HCT116 (cell line): ENCODE measurements around the gene PLEKHO1. TPM values are rescaled to one million over a fixed set of nuclear protein-coding genes. Genes with fewer than 3 reads are reported as not detected.

Source experiments
- ATAC-seq: fragments of 200-7000 bp; cut with Tn5 transposase; 2 replicates; pipeline ENCODE4 v1.9.1; 2020; ENCODE audit warnings: mild to moderate bottlenecking, moderate library complexity
- BruUV-seq: library from RNA; stranded (reverse); fragments of 400-500 nt; replicated peaks from 2 replicates; lab custom pipeline; 2021; lab: Mats Ljungman, UMichigan
- CTCF ChIA-PET: fragments of 300-600 bp; sonication (Branson Sonifier 250); formaldehyde crosslinking; loops from one replicate; lab custom pipeline; 2021; ENCODE audit warnings: antibody characterized with exemption; lab: Charles Lee
- POLR2A ChIA-PET: fragments of 300-600, 350-600 bp; sonication (Branson Sonifier 250); formaldehyde crosslinking; loops from one replicate; lab custom pipeline; 2021; ENCODE audit warnings: antibody characterized with exemption; lab: Charles Lee
- RAD21 ChIA-PET, 2 experiments: fragments of 300-600 bp; sonication (Branson Sonifier 250); formaldehyde crosslinking; loops; one replicate each; lab custom pipeline; 2023; ENCODE audit warnings: low total read pairs in 2 of 2; ENCODE audit not compliant: uncharacterized antibody in 2 of 2, unreplicated experiment in 2 of 2, low non-redundant PET in 1 of 2; lab: Charles Lee
- DNase-seq: peaks from one replicate; pipeline ENCODE4 v3.0.0-alpha.2; 2010; ENCODE audit warnings: low read depth, low spot score
- H2AFZ ChIP-seq: fragments of 200-600 bp; shearing (Covaris generic), sonication (generic); 2 replicates; pipeline ENCODE4 v1.6.1; 2017; ENCODE audit warnings: low read depth, mixed run types, mixed read lengths, antibody characterized with exemption, low read length; ENCODE audit not compliant: poor library complexity, severe bottlenecking
- H3K27ac ChIP-seq: 2 replicates; pipeline ENCODE4 v1.5.1; 2012; ENCODE audit warnings: low read depth, low read length
- H3K27me3 ChIP-seq: fragments of 200-600 bp; sonication (generic); 2 replicates; pipeline ENCODE4 v1.6.1; 2016; ENCODE audit warnings: mixed run types, low read length, mixed read lengths; ENCODE audit not compliant: insufficient read depth
- H3K36me3 ChIP-seq, 2 experiments: fragments of 200-500 bp in 1 of 2; fragments of 200-600 bp in 1 of 2; sonication (Bioruptor generic) in 1 of 2; sonication (generic) in 1 of 2; 2 replicates each; pipeline versions ENCODE4 v1.5.1 to v1.6.1; 2014 to 2016; ENCODE audit warnings: low read length in 2 of 2, inconsistent platforms in 1 of 2, mixed read lengths in 1 of 2, mixed run types in 1 of 2; ENCODE audit not compliant: insufficient read depth in 2 of 2, control insufficient read depth in 1 of 2
- H3K4me1 ChIP-seq, 2 experiments: fragments of 200-600 bp in 1 of 2; sonication (generic) in 1 of 2; 2 replicates each; pipeline versions ENCODE4 v1.5.1 to v1.6.1; 2012 to 2017; ENCODE audit warnings: low read length in 2 of 2, inconsistent platforms in 1 of 2, mild to moderate bottlenecking in 1 of 2, mixed read lengths in 1 of 2, mixed run types in 1 of 2, moderate library complexity in 1 of 2; ENCODE audit not compliant: insufficient read depth in 2 of 2, control insufficient read depth in 1 of 2
- H3K4me2 ChIP-seq: fragments of 200-600 bp; sonication (generic); 2 replicates; pipeline ENCODE4 v1.6.1; 2017; ENCODE audit warnings: mixed run types, low read length, mixed read lengths
- H3K4me3 ChIP-seq, 2 experiments: fragments of 200-600 bp in 1 of 2; sonication (generic) in 1 of 2; replicated peaks in 1 of 2; 2 replicates each; pipeline ENCODE4 v1.5.1; 2011 to 2016; ENCODE audit warnings: low read length in 2 of 2, control low read depth in 1 of 2, low read depth in 1 of 2, mild to moderate bottlenecking in 1 of 2, mixed read lengths in 1 of 2, mixed run types in 1 of 2
- H3K79me2 ChIP-seq: fragments of 200-600 bp; sonication (generic); 2 replicates; pipeline ENCODE4 v1.6.1; 2017; ENCODE audit warnings: mild to moderate bottlenecking, mixed run types, low read length, moderate library complexity, mixed read lengths; ENCODE audit not compliant: insufficient read depth
- H3K9ac ChIP-seq: fragments of 200-600 bp; sonication (generic); 2 replicates; pipeline ENCODE4 v1.6.1; 2016; ENCODE audit warnings: low read length, mixed read lengths
- H3K9me2 ChIP-seq: fragments of 200-600 bp; sonication (generic), shearing (Covaris generic); 2 replicates; pipeline ENCODE4 v1.6.1; 2017; ENCODE audit warnings: mixed run types, mild to moderate bottlenecking, moderate library complexity; ENCODE audit not compliant: insufficient read depth
- H3K9me3 ChIP-seq, 2 experiments: fragments of 200-500 bp in 1 of 2; fragments of 200-600 bp in 1 of 2; sonication (Bioruptor generic) in 1 of 2; sonication (generic) in 1 of 2; 2 replicates each; pipeline ENCODE4 v1.6.1; 2014 to 2017; ENCODE audit warnings: low read length in 2 of 2, mixed read lengths in 2 of 2, inconsistent platforms in 1 of 2, low read depth in 1 of 2, mild to moderate bottlenecking in 1 of 2, mixed run types in 1 of 2, moderate library complexity in 1 of 2; ENCODE audit not compliant: control insufficient read depth in 1 of 2, insufficient read depth in 1 of 2
- H4K20me1 ChIP-seq: fragments of 200-600 bp; sonication (generic), shearing (Covaris generic); 2 replicates; pipeline ENCODE4 v1.6.1; 2017; ENCODE audit warnings: mixed run types, mild to moderate bottlenecking, moderate library complexity; ENCODE audit not compliant: insufficient read depth
- EGR1 ChIP-seq: IDR thresholded peaks from 2 replicates; pipeline ENCODE4 v1.6.1; 2012; ENCODE audit warnings: low read depth
- ELF1 ChIP-seq: IDR thresholded peaks from 2 replicates; pipeline ENCODE4 v1.6.1; 2012; ENCODE audit warnings: low read depth, borderline replicate concordance
- EZH2phosphoT487 ChIP-seq: fragments of 200-600 bp; IDR thresholded peaks from 2 replicates; pipeline ENCODE4 v1.6.1; 2018; ENCODE audit warnings: antibody characterized with exemption, borderline replicate concordance
- JUND ChIP-seq: IDR thresholded peaks from 2 replicates; pipeline ENCODE4 v1.6.1; 2012
- POLR2AphosphoS5 ChIP-seq: IDR thresholded peaks from 2 replicates; pipeline ENCODE4 v1.6.1; 2011; ENCODE audit warnings: mild to moderate bottlenecking, low read depth, low read length, moderate library complexity
- RAD21 ChIP-seq: IDR thresholded peaks from 2 replicates; pipeline ENCODE4 v1.6.1; 2012; ENCODE audit warnings: low read depth, mild to moderate bottlenecking
- TCF7L2 ChIP-seq: IDR thresholded peaks from 2 replicates; pipeline ENCODE4 v1.7.0; 2011; ENCODE audit warnings: borderline replicate concordance, inconsistent platforms; ENCODE audit not compliant: insufficient read depth, insufficient read length; ENCODE audit errors: extremely low read depth
- ZNF274 ChIP-seq: fragments of 200-500 bp; sonication (Bioruptor generic); IDR thresholded peaks from 2 replicates; pipeline ENCODE4 v1.6.1; 2014; ENCODE audit warnings: mild to moderate bottlenecking, low read depth, low read length, inconsistent platforms
- intact Hi-C: fragments of 100-400 bp; cut with micrococcal nuclease; formaldehyde crosslinking; loops from 2 replicates; pipeline ENCODE4 v1.10.0; 2022
- total RNA-seq: library from RNA; stranded (reverse); gene quantifications from one replicate; pipeline ENCODE4 v1.2.1, GENCODE V29; 2021; ENCODE audit not compliant: unreplicated experiment
- TF ChIP-seq, protein P1 (sequence below), 3 experiments: fragments of 200-600 bp in 1 of 3; sonication (generic) in 1 of 3; IDR thresholded peaks in 2 of 3; conservative IDR thresholded peaks in 1 of 3; 2 replicates each; pipeline ENCODE4 v1.5.1; 2012 to 2017; ENCODE audit warnings: low read depth in 2 of 3, low read length in 2 of 3, antibody characterized with exemption in 1 of 3, borderline replicate concordance in 1 of 3, control low read depth in 1 of 3, mild to moderate bottlenecking in 1 of 3, mixed read lengths in 1 of 3, mixed run types in 1 of 3, moderate library complexity in 1 of 3; ENCODE audit not compliant: insufficient read depth in 1 of 3

The PLEKHO1 gene
- total RNA-seq, 1 experiment from 2014 or later: 6.9 TPM

GRCh38 chr1:150126811-150127210 lies 22.9 kb upstream of the PLEKHO1 start:
- Histone ChIP-seq H3K9me2 (no peaks in the 10 kb centered on the region), H3K4me1 (peaks cover 11 to 17% of the 10 kb centered on the region in 2 experiments), H2AFZ (no peak overlapping the region), H3K79me2 (no peaks in the 10 kb centered on the region), H3K9me3 (no peaks in the 10 kb centered on the region), H4K20me1 (no peaks in the 10 kb centered on the region), H3K27ac (no peak overlapping the region), H3K9ac (no peak overlapping the region), H3K27me3 (no peaks in the 10 kb centered on the region), H3K4me3 (no peak overlapping the region), H3K4me2 (no peak overlapping the region), H3K36me3 (no peaks in the 10 kb centered on the region)
- ATAC-seq (no peak), DNase-seq (no peak)
- ChIA-PET RAD21 (no interaction called here), CTCF (interaction anchor here (2.7 kb wide), 1 partner anchor 60 kb away, joined by 6 read pairs; no protein-coding TSS in a partner anchor), POLR2A (no interaction called here)
- no peak for TF ChIP-seq TCF7L2
- no peak for TF ChIP-seq ELF1
- no peak for TF ChIP-seq ZNF274
- TF ChIP-seq EZH2phosphoT487: no peak
- TF ChIP-seq EGR1: no peak
- TF ChIP-seq POLR2AphosphoS5: no peak
- TF ChIP-seq JUND: no peak
- intact Hi-C loops: no loop called here
- BruUV-seq: no TSS peak

DNA sequence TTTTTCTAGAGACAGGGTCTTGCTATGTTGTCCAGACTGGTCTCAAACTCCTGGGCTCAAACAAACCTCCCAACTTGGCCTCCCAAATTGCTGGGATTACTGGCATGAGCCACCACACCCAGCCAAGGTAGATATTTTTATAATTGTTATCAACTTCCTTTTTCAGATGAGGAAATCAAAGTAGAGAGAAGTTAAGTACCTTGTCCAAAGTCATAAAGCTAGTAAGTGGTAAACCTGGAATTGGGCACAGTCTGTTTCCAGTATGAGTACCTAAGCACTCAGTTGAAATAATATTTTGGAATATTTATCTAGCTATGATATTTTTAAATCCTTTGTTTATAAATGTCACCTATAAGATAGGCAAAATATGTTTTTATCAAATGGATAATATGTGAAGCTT lies 22.3 kb upstream of the PLEKHO1 start:
- TF ChIP-seq JUND (no peak), RAD21 (no peak), TCF7L2 (no peak), POLR2AphosphoS5 (no peak)
- TF ChIP-seq, protein P1, sequence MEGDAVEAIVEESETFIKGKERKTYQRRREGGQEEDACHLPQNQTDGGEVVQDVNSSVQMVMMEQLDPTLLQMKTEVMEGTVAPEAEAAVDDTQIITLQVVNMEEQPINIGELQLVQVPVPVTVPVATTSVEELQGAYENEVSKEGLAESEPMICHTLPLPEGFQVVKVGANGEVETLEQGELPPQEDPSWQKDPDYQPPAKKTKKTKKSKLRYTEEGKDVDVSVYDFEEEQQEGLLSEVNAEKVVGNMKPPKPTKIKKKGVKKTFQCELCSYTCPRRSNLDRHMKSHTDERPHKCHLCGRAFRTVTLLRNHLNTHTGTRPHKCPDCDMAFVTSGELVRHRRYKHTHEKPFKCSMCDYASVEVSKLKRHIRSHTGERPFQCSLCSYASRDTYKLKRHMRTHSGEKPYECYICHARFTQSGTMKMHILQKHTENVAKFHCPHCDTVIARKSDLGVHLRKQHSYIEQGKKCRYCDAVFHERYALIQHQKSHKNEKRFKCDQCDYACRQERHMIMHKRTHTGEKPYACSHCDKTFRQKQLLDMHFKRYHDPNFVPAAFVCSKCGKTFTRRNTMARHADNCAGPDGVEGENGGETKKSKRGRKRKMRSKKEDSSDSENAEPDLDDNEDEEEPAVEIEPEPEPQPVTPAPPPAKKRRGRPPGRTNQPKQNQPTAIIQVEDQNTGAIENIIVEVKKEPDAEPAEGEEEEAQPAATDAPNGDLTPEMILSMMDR (IDR thresholded peaks at IDR 0.05 in 2 of 3, conservative IDR thresholded peaks at IDR 0.05 in 1 of 3; ENCODE audit: borderline replicate concordance in 1 of 3, insufficient read depth in 1 of 3, low read depth in 2 of 3, low read length in 2 of 3): no peak
- ATAC-seq (no peak), DNase-seq (no peak)
- Histone ChIP-seq H3K27ac (no peak overlapping the region), H3K4me2 (peak overlapping the region; percentile 48), H3K79me2 (no peaks in the 10 kb centered on the region), H3K9me3 (no peaks in the 10 kb centered on the region), H3K4me3 (no peak overlapping the region), H2AFZ (no peak overlapping the region), H3K9me2 (no peaks in the 10 kb centered on the region), H3K27me3 (no peaks in the 10 kb centered on the region), H3K36me3 (no peaks in the 10 kb centered on the region), H4K20me1 (no peaks in the 10 kb centered on the region), H3K9ac (no peak overlapping the region), H3K4me1 (peaks cover 11 to 18% of the 10 kb centered on the region in 2 experiments)
- BruUV-seq: no TSS peak
- intact Hi-C loops: no loop called here
- ChIA-PET CTCF (interaction anchor here (2.7 kb wide), 1 partner anchor 60 kb away, joined by 6 read pairs; no protein-coding TSS in a partner anchor), POLR2A (no interaction called here), RAD21 (no interaction called here)
